ENCODE data around the gene PCDH9.
A peak's percentile ranks its signal among the peaks of the same experiment; 100 is the strongest.

PCDH9 gene

DNA sequence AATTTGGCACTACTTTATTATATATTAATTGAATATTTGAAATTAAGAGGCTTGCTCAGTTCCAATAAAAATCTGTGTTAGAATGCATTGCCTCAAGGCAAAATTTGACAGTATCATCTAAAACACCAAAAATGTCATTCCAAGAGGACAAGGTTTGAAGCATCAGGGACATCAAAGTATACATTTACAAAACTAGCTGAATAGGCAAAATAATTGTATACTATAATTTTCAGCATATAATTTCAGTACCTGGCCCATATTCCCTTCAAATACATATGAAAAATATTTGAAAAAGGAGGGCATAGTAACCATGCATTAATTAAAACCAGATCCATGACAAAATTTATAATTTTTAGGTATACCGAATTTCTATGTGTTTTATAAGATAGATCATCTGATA lies 963.8 kb downstream of the PCDH9 start:
- Histone ChIP-seq H2AK5ac (ENCODE audit: low read depth, low read length) (no peak overlapping the region), H3K4ac (ENCODE audit: low read length) (no peak overlapping the region), H3K18ac (ENCODE audit: low read length) (no peak overlapping the region), H3K9me3 (replicated peaks in 1 of 2; ENCODE audit: control insufficient read depth in 2 of 2, insufficient read depth in 1 of 2, low read depth in 1 of 2, low read length in 2 of 2) (no peaks in the 10 kb centered on the region), H3K4me2 (ENCODE audit: insufficient read depth, low read length, poor library complexity, severe bottlenecking) (no peak overlapping the region), H3K4me1 (ENCODE audit: control insufficient read depth in 2 of 2, insufficient read depth in 1 of 2, low read depth in 1 of 2, low read length in 2 of 2) (peaks cover 6 to 11% of the 10 kb centered on the region in 2 donors), H2BK120ac (ENCODE audit: low read depth, low read length) (no peak overlapping the region), H3K9ac (ENCODE audit: low read depth, low read length, poor library complexity) (no peak overlapping the region), H3K14ac (ENCODE audit: low read length) (no peak overlapping the region), H3K4me3 (ENCODE audit: low read length in 2 of 2) (no peak overlapping the region), H2BK15ac (ENCODE audit: low read length) (no peak overlapping the region), H3K27ac (replicated peaks; ENCODE audit: low read length) (no peak overlapping the region), H3K27me3 (ENCODE audit: control insufficient read depth in 3 of 3, insufficient read depth in 3 of 3, low read depth in 1 of 3, low read length in 3 of 3) (no peaks in the 10 kb centered on the region), H2AFZ (ENCODE audit: low read length) (no peak overlapping the region), H4K8ac (ENCODE audit: low read depth, low read length) (no peak overlapping the region), H3K23ac (ENCODE audit: low read depth, low read length, poor library complexity) (no peak overlapping the region), H2BK5ac (ENCODE audit: low read length) (no peak overlapping the region), H4K91ac (ENCODE audit: low read depth, low read length, poor library complexity) (no peak overlapping the region), H3K36me3 (replicated peaks in 1 of 2; ENCODE audit: control insufficient read depth in 2 of 2, insufficient read depth in 2 of 2, low read length in 2 of 2) (no peaks in the 10 kb centered on the region), H3K79me1 (ENCODE audit: low read depth, low read length) (no peaks in the 10 kb centered on the region), H2BK12ac (ENCODE audit: low read length) (no peak overlapping the region)
- no peak for DNase-seq (ENCODE audit: low spot score)
- WGBS, 2 donors (ENCODE audit: extremely low coverage in 2 of 2, insufficient read length in 2 of 2, insufficient replicate concordance in 1 of 2): no CpG with 5 or more reads among the region's 1 CpG

DNA sequence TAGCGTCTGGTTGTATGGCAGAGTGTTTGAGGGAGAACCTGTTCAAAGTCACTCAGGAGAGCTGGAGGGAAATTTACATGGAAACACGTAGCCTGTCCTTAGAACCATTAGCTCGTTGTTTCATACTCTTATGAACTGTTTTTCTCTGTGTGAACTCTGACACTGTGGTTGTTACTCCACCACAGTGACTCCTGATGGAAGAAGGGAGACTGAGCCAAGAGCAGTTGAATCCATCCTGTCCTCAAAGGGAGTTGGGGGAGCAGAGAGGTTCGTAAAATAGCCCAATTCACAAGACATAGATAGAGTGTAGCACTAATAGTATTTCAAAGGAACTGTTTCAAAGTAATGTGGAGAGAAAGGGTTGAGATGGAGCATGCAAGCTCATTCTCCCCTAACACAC lies 964.8 kb downstream of the PCDH9 start:
- Histone ChIP-seq H2BK12ac (ENCODE audit: low read length) (no peak overlapping the region), H3K4ac (ENCODE audit: low read length) (no peak overlapping the region), H2AFZ (ENCODE audit: low read length) (peak overlapping the region; percentile 87), H3K4me3 (ENCODE audit: low read length in 2 of 2) (no peak overlapping the region), H3K36me3 (replicated peaks in 1 of 2; ENCODE audit: control insufficient read depth in 2 of 2, insufficient read depth in 2 of 2, low read length in 2 of 2) (no peaks in the 10 kb centered on the region), H2BK120ac (ENCODE audit: low read depth, low read length) (no peak overlapping the region), H3K4me2 (ENCODE audit: insufficient read depth, low read length, poor library complexity, severe bottlenecking) (no peak overlapping the region), H3K79me1 (ENCODE audit: low read depth, low read length) (no peaks in the 10 kb centered on the region), H3K14ac (ENCODE audit: low read length) (no peak overlapping the region), H2BK15ac (ENCODE audit: low read length) (no peak overlapping the region), H2BK5ac (ENCODE audit: low read length) (no peak overlapping the region), H3K9ac (ENCODE audit: low read depth, low read length, poor library complexity) (no peak overlapping the region), H4K91ac (ENCODE audit: low read depth, low read length, poor library complexity) (no peak overlapping the region), H3K27me3 (ENCODE audit: control insufficient read depth in 3 of 3, insufficient read depth in 3 of 3, low read depth in 1 of 3, low read length in 3 of 3) (no peaks in the 10 kb centered on the region), H2AK5ac (ENCODE audit: low read depth, low read length) (no peak overlapping the region), H4K8ac (ENCODE audit: low read depth, low read length) (no peak overlapping the region), H3K9me3 (replicated peaks in 1 of 2; ENCODE audit: control insufficient read depth in 2 of 2, insufficient read depth in 1 of 2, low read depth in 1 of 2, low read length in 2 of 2) (peaks cover 0 to 4% of the 10 kb centered on the region in 2 donors), H3K27ac (replicated peaks; ENCODE audit: low read length) (no peak overlapping the region), H3K18ac (ENCODE audit: low read length) (no peak overlapping the region), H3K23ac (ENCODE audit: low read depth, low read length, poor library complexity) (no peak overlapping the region), H3K4me1 (ENCODE audit: control insufficient read depth in 2 of 2, insufficient read depth in 1 of 2, low read depth in 1 of 2, low read length in 2 of 2) (peaks cover 6 to 11% of the 10 kb centered on the region in 2 donors)
- no CpG with 5 or more reads among the region's 4 CpGs for WGBS, 2 donors (ENCODE audit: extremely low coverage in 2 of 2, insufficient read length in 2 of 2, insufficient replicate concordance in 1 of 2)
- DNase-seq (ENCODE audit: low spot score): no peak

DNA sequence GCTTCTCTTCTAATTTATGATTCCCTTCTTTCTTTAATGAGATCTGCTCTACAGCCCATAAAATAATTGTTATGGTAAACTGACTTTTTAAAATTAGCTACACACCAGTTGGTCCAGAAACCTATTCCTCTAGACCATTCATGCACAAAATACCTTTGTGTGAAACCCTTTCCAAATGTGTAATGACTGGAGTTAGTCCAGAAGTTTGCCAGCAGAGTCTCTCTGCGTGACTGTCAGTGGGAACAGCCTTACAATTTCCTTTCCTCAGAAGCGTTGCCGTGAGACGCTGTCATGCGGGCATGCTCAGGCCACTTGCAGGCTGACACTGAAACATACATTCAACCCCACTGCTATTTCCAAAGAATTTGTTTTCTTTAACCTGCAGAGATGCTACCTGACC lies 965.2 kb downstream of the PCDH9 start:
- Histone ChIP-seq H4K91ac (ENCODE audit: low read depth, low read length, poor library complexity) (no peak overlapping the region), H3K4me2 (ENCODE audit: insufficient read depth, low read length, poor library complexity, severe bottlenecking) (no peak overlapping the region), H3K79me1 (ENCODE audit: low read depth, low read length) (no peaks in the 10 kb centered on the region), H3K23ac (ENCODE audit: low read depth, low read length, poor library complexity) (no peak overlapping the region), H2BK120ac (ENCODE audit: low read depth, low read length) (no peak overlapping the region), H2AK5ac (ENCODE audit: low read depth, low read length) (no peak overlapping the region), H2AFZ (ENCODE audit: low read length) (peak overlapping the region; percentile 87), H3K18ac (ENCODE audit: low read length) (no peak overlapping the region), H3K36me3 (replicated peaks in 1 of 2; ENCODE audit: control insufficient read depth in 2 of 2, insufficient read depth in 2 of 2, low read length in 2 of 2) (no peaks in the 10 kb centered on the region), H3K9me3 (replicated peaks in 1 of 2; ENCODE audit: control insufficient read depth in 2 of 2, insufficient read depth in 1 of 2, low read depth in 1 of 2, low read length in 2 of 2) (peaks cover 0 to 7% of the 10 kb centered on the region in 2 donors), H3K9ac (ENCODE audit: low read depth, low read length, poor library complexity) (no peak overlapping the region), H2BK15ac (ENCODE audit: low read length) (no peak overlapping the region), H3K4me3 (ENCODE audit: low read length in 2 of 2) (no peak overlapping the region), H3K4me1 (ENCODE audit: control insufficient read depth in 2 of 2, insufficient read depth in 1 of 2, low read depth in 1 of 2, low read length in 2 of 2) (peaks cover 6 to 11% of the 10 kb centered on the region in 2 donors), H3K4ac (ENCODE audit: low read length) (no peak overlapping the region), H3K27me3 (ENCODE audit: control insufficient read depth in 3 of 3, insufficient read depth in 3 of 3, low read depth in 1 of 3, low read length in 3 of 3) (no peaks in the 10 kb centered on the region), H4K8ac (ENCODE audit: low read depth, low read length) (no peak overlapping the region), H2BK12ac (ENCODE audit: low read length) (no peak overlapping the region), H3K27ac (replicated peaks; ENCODE audit: low read length) (no peak overlapping the region), H2BK5ac (ENCODE audit: low read length) (no peak overlapping the region), H3K14ac (ENCODE audit: low read length) (no peak overlapping the region)
- DNase-seq (ENCODE audit: low spot score): no peak
- no CpG with 5 or more reads among the region's 5 CpGs for WGBS, 2 donors (ENCODE audit: extremely low coverage in 2 of 2, insufficient read length in 2 of 2, insufficient replicate concordance in 1 of 2)

DNA sequence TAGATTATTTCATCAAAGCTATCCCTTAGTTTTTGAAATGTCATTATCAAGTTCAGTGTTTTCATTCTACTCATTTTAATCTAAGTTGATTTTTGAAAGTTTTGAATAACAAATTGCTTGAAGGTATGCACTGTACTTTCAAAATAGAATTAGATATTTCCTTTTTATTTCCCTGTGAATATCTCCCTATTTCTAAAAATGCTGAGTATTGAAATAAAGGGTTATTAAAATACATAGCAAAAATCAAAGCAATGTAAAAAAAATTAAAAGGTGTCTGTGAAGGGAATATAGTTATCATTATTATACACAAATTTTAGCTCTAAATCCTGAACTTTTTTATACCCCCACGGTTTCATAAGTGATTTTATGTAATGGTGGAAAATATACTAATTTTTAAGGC lies 967.8 kb downstream of the PCDH9 start:
- no peak overlapping the region for H2BK5ac ChIP-seq (ENCODE audit: low read length)
- no peaks in the 10 kb centered on the region for H3K27me3 ChIP-seq (ENCODE audit: control insufficient read depth in 3 of 3, insufficient read depth in 3 of 3, low read depth in 1 of 3, low read length in 3 of 3)
- no peak overlapping the region for H3K4me3 ChIP-seq (ENCODE audit: low read length in 2 of 2)
- no peak overlapping the region for H2AFZ ChIP-seq (ENCODE audit: low read length)
- WGBS, 2 donors (ENCODE audit: extremely low coverage in 2 of 2, insufficient read length in 2 of 2, insufficient replicate concordance in 1 of 2): no CpG with 5 or more reads among the region's 1 CpG
- no peaks in the 10 kb centered on the region for H3K79me1 ChIP-seq (ENCODE audit: low read depth, low read length)
- no peak overlapping the region for H2BK15ac ChIP-seq (ENCODE audit: low read length)
- H3K4ac ChIP-seq (ENCODE audit: low read length): no peak overlapping the region
- no peak overlapping the region for H3K18ac ChIP-seq (ENCODE audit: low read length)
- no peak overlapping the region for H4K8ac ChIP-seq (ENCODE audit: low read depth, low read length)
- no peak overlapping the region for H4K91ac ChIP-seq (ENCODE audit: low read depth, low read length, poor library complexity)
- peaks cover 6 to 11% of the 10 kb centered on the region in 2 donors for H3K4me1 ChIP-seq (ENCODE audit: control insufficient read depth in 2 of 2, insufficient read depth in 1 of 2, low read depth in 1 of 2, low read length in 2 of 2)
- no peaks in the 10 kb centered on the region for H3K36me3 ChIP-seq (replicated peaks in 1 of 2; ENCODE audit: control insufficient read depth in 2 of 2, insufficient read depth in 2 of 2, low read length in 2 of 2)
- DNase-seq (ENCODE audit: low spot score): no peak
- no peak overlapping the region for H3K9ac ChIP-seq (ENCODE audit: low read depth, low read length, poor library complexity)
- no peak overlapping the region for H3K4me2 ChIP-seq (ENCODE audit: insufficient read depth, low read length, poor library complexity, severe bottlenecking)
- H3K9me3 ChIP-seq (replicated peaks in 1 of 2; ENCODE audit: control insufficient read depth in 2 of 2, insufficient read depth in 1 of 2, low read depth in 1 of 2, low read length in 2 of 2): peaks cover 0 to 8% of the 10 kb centered on the region in 2 donors
- no peak overlapping the region for H3K23ac ChIP-seq (ENCODE audit: low read depth, low read length, poor library complexity)
- no peak overlapping the region for H3K27ac ChIP-seq (replicated peaks; ENCODE audit: low read length)
- no peak overlapping the region for H2BK120ac ChIP-seq (ENCODE audit: low read depth, low read length)
- H2AK5ac ChIP-seq (ENCODE audit: low read depth, low read length): no peak overlapping the region
- no peak overlapping the region for H3K14ac ChIP-seq (ENCODE audit: low read length)
- no peak overlapping the region for H2BK12ac ChIP-seq (ENCODE audit: low read length)

Data from neuronal stem cell (in vitro differentiated cells).